Right hindlimb (tissue), 1 donor: ENCODE data around the gene TSPAN17.

Experiments used
- DNase-seq: peaks from one replicate; pipeline ENCODE4 v3.0.0-alpha.2; 2018

The TSPAN17 gene

GRCh38 chr5:176661676-176662075 lies 14.4 kb downstream of the TSPAN17 start:
- DNase-seq, result no peak

- DNase-seq, result no peak
These were observed 15.4 kb downstream of the TSPAN17 start for GRCh38 chr5:176662371-176663333.

- no peak for DNase-seq
These were observed 16.3 kb downstream of the TSPAN17 start for GRCh38 chr5:176663566-176663965.

- no peak for DNase-seq
These were observed 17.2 kb downstream of the TSPAN17 start for GRCh38 chr5:176664479-176664878.

- no peak for DNase-seq
These were observed 17.6 kb downstream of the TSPAN17 start for GRCh38 chr5:176664886-176665285.

- no peak for DNase-seq
These were observed 18.2 kb downstream of the TSPAN17 start for GRCh38 chr5:176665517-176665916.

GRCh38 chr5:176667637-176668036 lies 20.4 kb downstream of the TSPAN17 start:
- no peak for DNase-seq

- no peak for DNase-seq
These were observed 23.2 kb downstream of the TSPAN17 start for GRCh38 chr5:176670449-176670848.

- DNase-seq, result no peak
These were observed 24.1 kb downstream of the TSPAN17 start for GRCh38 chr5:176671399-176671798.

GRCh38 chr5:176671890-176672747 lies 24.8 kb downstream of the TSPAN17 start:
- DNase-seq, result no peak

GRCh38 chr5:176673651-176674583 lies 26.6 kb downstream of the TSPAN17 start:
- no peak for DNase-seq

- DNase-seq, result no peak
These were observed 27.5 kb downstream of the TSPAN17 start for GRCh38 chr5:176674799-176675198.

- DNase-seq, result no peak
These were observed 28.5 kb downstream of the TSPAN17 start for GRCh38 chr5:176675676-176676360.

GRCh38 chr5:176676361-176676824 lies 29.1 kb downstream of the TSPAN17 start:
- DNase-seq, result no peak

- no peak for DNase-seq
These were observed 30.1 kb downstream of the TSPAN17 start for GRCh38 chr5:176677209-176677939.

GRCh38 chr5:176678584-176678983 lies 31.3 kb downstream of the TSPAN17 start:
- DNase-seq, result no peak

- no peak for DNase-seq
These were observed 32.3 kb downstream of the TSPAN17 start for GRCh38 chr5:176679365-176680225.

GRCh38 chr5:176680226-176680563 lies 32.9 kb downstream of the TSPAN17 start:
- DNase-seq, result no peak

GRCh38 chr5:176682016-176682531 lies 34.8 kb downstream of the TSPAN17 start:
- no peak for DNase-seq

GRCh38 chr5:176685010-176685409 lies 37.7 kb downstream of the TSPAN17 start:
- no peak for DNase-seq
